DMS114 treated with DMSO at 0.1 percent for 48 hours (cell line): ENCODE results near the gene ACSBG1.
"Not testable (repeated sequence)": the region's sequence is repeated elsewhere in the genome, so short reads cannot be mapped to it uniquely, and the experiment has no call there.

Experiments
- DNase-seq: peaks from one replicate; lab custom pipeline; 2025; ENCODE audit not compliant: unreplicated experiment; lab: John Stamatoyannopoulos, UW

The ACSBG1 gene

GRCh38 chr15:78170848-78171773 lies 63.3 kb downstream of the ACSBG1 start:
- no peak for DNase-seq

- no peak for DNase-seq
Observed at GRCh38 chr15:78168608-78169007, 65.8 kb downstream of the ACSBG1 start.

- no peak for DNase-seq
Observed at GRCh38 chr15:78167227-78167888, 67.0 kb downstream of the ACSBG1 start.

- DNase-seq, result no peak
Observed at GRCh38 chr15:78164010-78164409, 70.4 kb downstream of the ACSBG1 start.

GRCh38 chr15:78162038-78162437 lies 72.3 kb downstream of the ACSBG1 start:
- DNase-seq, result no peak

GRCh38 chr15:78159395-78159794 lies 75.0 kb downstream of the ACSBG1 start:
- DNase-seq, result no peak

GRCh38 chr15:78157203-78157602 lies 77.2 kb downstream of the ACSBG1 start:
- DNase-seq, result no peak

- DNase-seq, result no peak
Observed at GRCh38 chr15:78156653-78157052, 77.7 kb downstream of the ACSBG1 start.

GRCh38 chr15:78155355-78155939 lies 78.9 kb downstream of the ACSBG1 start:
- no peak for DNase-seq

- DNase-seq, result no peak
Observed at GRCh38 chr15:78154955-78155354, 79.4 kb downstream of the ACSBG1 start.

GRCh38 chr15:78151075-78151474 lies 83.3 kb downstream of the ACSBG1 start:
- not testable (repeated sequence) for DNase-seq

- no peak for DNase-seq
Observed at GRCh38 chr15:78149805-78150751, 84.3 kb downstream of the ACSBG1 start.

GRCh38 chr15:78149068-78149804 lies 85.1 kb downstream of the ACSBG1 start, which contains the start of gene IDH3A:
IDH3A (plus strand) TSS chr15:78149362; CDS start chr15:78149404, 42 bp downstream.
- peak; percentile 93 for DNase-seq

- no peak for DNase-seq
Observed at GRCh38 chr15:78148392-78149067, 85.8 kb downstream of the ACSBG1 start.

GRCh38 chr15:78147566-78147965 lies 86.8 kb downstream of the ACSBG1 start:
- DNase-seq, result no peak

- DNase-seq, result no peak
Observed at GRCh38 chr15:78146425-78147154, 87.8 kb downstream of the ACSBG1 start.

GRCh38 chr15:78142332-78142731 lies 92.0 kb downstream of the ACSBG1 start:
- DNase-seq, result no peak

- no peak for DNase-seq
Observed at GRCh38 chr15:78140292-78140691, 94.1 kb downstream of the ACSBG1 start.

GRCh38 chr15:78139578-78139977 lies 94.8 kb downstream of the ACSBG1 start:
- no peak for DNase-seq
